Stimulated activated CD4-positive, alpha-beta T cell treated with anti-CD3 and anti-CD28 coated beads, Interleukin-4, amount 100 ng/mL, for 48 hours (primary cell): ENCODE data around the gene ABCB11.
"Not testable (repeated sequence)": the region's sequence is repeated elsewhere in the genome, so short reads cannot be mapped to it uniquely, and the experiment has no call there.

Experiments
- DNase-seq, 2 donors: peaks; one replicate each; pipeline ENCODE4 v3.0.0-alpha.2; 2020; ENCODE audit warnings: low read depth in 2 of 2

ABCB11 gene

DNA sequence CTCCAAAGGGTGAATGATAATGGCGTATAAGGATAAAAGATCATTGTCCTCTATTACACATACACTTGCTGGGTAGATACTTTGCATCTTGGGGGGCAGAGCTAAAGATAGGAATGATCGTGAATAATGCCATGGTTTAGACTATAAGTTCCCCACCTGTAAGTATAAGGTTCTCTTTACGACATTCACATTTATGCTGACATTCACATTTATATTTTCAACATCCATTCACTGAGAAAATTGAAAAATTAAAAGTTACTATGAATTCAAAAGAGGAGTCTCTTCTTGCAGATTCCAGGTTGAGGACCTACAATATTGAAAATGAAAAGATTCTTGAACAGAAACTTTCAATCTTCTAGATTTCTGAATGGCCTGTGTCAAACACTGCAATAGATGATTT lies 138.8 kb downstream of the ABCB11 start:
- DNase-seq = no peak

DNA sequence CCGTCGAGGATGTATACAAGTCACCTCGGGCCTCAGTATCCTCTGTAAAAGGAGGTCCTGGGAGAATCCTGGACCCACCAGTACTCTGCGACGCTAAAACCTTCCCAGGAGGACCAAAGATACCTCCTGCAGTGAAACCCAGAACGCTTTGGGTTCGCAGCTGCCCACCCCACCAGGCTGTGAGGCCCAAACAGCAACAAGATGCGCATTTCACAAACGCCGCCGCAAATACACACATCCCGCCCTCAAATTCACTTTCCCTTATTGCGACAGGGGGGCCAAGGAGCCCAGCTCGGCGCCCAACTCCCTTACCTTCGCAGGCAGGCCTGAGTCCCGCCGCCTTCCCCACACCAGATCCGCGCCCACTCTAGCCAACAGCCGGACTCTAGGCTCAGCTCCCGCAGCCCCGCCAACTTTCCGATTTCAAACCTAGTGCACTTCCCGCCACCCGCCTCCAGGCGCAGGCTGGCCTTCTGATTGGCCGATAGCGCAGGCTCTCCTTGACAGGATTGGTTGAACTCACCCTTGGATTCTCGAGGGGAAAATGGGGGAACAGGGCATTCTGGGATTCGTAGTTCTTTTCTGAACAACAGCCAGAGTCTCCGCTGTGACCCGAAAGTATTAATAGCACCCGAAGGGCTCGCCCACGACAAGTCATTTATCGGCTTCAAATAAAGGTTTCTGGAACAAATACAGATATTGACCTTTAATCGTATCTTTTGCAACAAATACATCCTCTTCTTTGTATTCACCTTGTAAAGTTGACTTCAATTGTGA lies 140.9 kb downstream of the ABCB11 start, which contains the start of gene SPC25:
Gene SPC25, minus strand, starts transcription at position 425 of the 777 bp plus-strand sequence. CDS start 911 bp downstream, outside the sequence.
- DNase-seq = peak; percentile 80 to 85

- no peak for DNase-seq
These were observed 141.5 kb downstream of the ABCB11 start for GRCh38 chr2:168889635-168890005.

- DNase-seq = no peak
These were observed 146.1 kb downstream of the ABCB11 start for GRCh38 chr2:168884975-168885374.

GRCh38 chr2:168882163-168882562 lies 149.0 kb downstream of the ABCB11 start:
- DNase-seq = not testable (repeated sequence)

- no peak for DNase-seq
These were observed 156.6 kb downstream of the ABCB11 start for GRCh38 chr2:168874368-168875054.

GRCh38 chr2:168870824-168871223 lies 160.3 kb downstream of the ABCB11 start:
- DNase-seq = not testable (repeated sequence)
